H54 (cell line): ENCODE data around the gene TMEM184B.

ENCODE experiments used
- DNase-seq: peaks from one replicate; pipeline ENCODE4 v3.0.0; 2011; ENCODE audit warnings: low spot score, mixed read lengths; ENCODE audit not compliant: insufficient read length
- FAIRE-seq: peaks from 3 replicates; lab custom pipeline; 2011; peaks lifted over from hg19 to GRCh38; lab: Jason Lieb, UNC
- POLR2A ChIP-seq: IDR thresholded peaks from 2 replicates; pipeline ENCODE4 v1.6.1; 2011; ENCODE audit warnings: low read depth, mild to moderate bottlenecking, low read length

TMEM184B gene

GRCh38 chr22:38282397-38282796, 9.6 kb upstream of the TMEM184B start:
- no peak for FAIRE-seq
- no peak for DNase-seq
- TF ChIP-seq POLR2A, result no peak

- DNase-seq (no peak), FAIRE-seq (no peak)
- TF ChIP-seq POLR2A, result no peak
Measured at GRCh38 chr22:38276166-38276565, 3.4 kb upstream of the TMEM184B start.

DNA sequence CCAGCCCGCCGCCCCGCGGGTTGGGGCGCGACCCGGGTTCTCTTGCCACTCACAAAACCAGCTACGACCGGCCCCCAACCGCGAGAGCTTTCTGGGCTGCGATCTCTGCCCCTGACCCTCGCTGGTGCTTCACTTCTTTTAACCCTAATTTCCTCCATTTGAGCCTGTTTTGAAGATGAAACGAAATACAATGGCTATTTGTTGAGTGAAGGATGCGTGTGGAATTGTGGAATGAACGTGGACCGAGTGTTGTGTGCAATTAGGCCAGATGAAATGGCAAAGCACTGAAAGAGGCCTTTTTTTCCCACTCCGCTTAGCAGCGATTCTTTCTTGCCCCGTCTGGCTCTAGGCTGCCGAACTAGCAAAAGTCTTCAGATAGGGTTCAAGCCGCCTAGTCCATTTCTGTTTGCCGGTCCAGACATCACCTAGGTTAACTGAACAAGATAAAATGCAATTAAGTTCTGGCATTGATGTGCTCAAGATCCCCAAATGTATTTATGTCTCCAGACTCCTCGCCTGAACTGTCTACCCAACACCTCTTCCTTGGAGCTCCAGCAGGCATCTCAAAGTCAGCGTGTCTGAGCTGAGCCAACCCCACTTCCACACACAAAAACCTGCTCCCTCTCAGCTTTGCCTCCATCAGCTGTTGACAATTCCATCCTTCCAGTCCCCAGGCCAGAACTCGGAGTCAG, 471 bp upstream of the TMEM184B start:
- no peak for TF ChIP-seq POLR2A
- no peak for DNase-seq
- no peak for FAIRE-seq

DNA sequence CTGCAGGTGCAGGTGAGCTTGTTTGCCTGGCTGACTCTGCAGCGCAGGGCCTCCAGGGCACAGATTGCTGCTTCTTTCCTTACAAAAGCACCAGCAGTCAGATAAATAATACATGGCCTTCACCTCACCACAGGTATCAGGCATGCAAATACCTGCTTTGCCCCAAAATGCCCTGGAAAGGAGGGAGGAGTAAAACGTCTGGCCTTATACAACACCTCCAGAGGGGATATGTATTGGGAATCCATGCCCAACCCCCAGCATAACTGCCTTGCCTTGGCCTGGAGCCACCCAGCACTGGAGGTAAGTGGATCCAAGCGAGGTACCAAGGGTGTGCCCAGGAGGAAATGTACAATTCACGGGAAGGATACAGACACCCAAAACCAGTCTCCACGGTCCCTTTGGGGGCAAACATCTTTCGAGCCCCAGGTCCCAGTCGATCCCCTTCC, 860 bp downstream of the TMEM184B start:
- DNase-seq (no peak), FAIRE-seq (no peak)
- TF ChIP-seq POLR2A, result no peak

DNA sequence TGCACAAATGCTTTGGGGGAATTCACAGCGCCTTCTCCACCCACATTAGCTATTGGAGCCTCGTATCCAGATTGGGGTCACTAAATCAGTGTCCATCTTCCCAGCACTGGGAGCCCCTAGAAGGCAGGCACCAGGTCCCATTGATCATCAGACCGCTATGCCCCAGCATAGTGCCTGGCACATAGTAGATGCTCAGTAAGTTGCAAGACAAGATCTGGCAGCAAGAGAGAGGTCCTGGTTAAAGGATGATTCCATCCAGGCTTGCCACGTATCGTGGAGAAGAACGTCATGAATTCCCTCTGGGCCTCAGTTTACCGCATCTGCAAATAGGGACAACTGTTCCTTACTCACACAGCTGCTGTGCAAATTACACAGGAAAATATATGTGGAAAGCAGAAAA, 1.7 kb downstream of the TMEM184B start:
- TF ChIP-seq POLR2A, result no peak
- DNase-seq, result no peak
- FAIRE-seq, result no peak

DNA sequence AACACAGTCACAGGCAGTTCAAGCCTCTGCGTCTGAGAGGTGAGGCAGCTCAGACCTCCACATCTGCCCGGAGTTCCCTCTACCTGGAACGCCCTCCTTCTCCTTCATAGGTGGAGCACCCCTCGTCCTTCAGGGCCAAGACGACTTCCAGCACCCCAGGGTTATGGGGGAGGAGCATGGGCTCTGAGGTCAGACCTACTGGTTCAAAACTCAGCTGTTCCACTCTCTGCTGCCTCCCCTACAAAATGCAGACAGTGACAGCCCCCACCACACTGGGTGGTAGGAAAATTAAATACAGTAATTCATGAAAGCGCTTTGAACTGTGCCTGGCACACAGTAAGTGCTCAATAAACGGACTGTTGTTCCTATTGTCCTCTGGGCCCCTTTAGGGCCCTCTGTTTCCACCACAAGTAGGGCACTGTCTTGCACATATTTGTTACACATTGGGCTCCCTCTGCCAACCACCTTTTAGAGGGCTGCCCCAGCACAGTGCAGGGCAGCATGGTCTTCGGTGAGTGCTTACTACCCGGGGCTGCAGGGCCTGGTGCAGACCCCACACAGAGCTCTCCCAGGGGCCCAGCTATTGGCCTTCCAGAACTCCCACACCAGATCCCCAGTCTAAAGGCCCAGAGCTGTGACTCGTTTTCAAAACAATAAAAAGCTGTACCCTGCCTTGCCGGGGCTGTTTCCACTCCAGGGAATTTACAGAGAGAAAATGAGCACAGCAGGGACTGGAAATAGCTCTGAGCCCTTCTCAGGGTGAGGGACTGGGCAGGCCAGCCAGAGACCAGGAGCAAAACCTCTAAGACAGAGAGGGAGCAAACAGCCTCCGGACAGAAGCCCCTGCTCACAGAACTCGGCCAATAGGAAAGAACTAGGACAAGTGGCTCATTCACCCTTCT, 2.5 kb downstream of the TMEM184B start:
- TF ChIP-seq POLR2A, result no peak
- DNase-seq (no peak), FAIRE-seq (no peak)

DNA sequence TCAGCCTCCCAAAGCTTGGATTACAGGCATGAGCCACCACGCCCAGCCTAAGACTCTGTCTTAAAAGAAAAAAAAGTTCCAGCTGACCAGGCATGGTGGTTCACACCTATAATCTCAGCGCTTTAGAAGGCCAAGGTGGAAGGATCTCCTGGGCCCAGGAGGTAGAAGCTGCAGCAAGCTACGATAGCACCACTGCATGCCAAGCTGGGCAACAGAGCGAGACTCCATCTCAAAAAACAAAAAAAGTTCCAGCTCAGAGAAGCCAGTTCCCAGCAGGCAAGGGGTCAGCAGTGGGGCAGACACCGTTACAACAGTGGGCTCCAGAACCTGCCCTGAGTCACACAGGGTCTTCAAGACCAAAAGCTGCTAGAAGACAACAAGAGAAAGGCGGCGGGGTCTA, 3.3 kb downstream of the TMEM184B start:
- no peak for TF ChIP-seq POLR2A
- no peak for DNase-seq
- no peak for FAIRE-seq

- no peak for FAIRE-seq
- no peak for DNase-seq
Measured at GRCh38 chr22:38267086-38267485, 5.7 kb downstream of the TMEM184B start.

GRCh38 chr22:38266120-38266519, 6.7 kb downstream of the TMEM184B start:
- no peak for TF ChIP-seq POLR2A
- FAIRE-seq (no peak), DNase-seq (no peak)

More at GRCh38 chr22:38267086-38267485, 5.7 kb downstream of the TMEM184B start:
- TF ChIP-seq POLR2A, result no peak

GRCh38 chr22:38264322-38264843, 8.4 kb downstream of the TMEM184B start:
- TF ChIP-seq POLR2A, result no peak
- DNase-seq, result no peak
- FAIRE-seq, result no peak

DNA sequence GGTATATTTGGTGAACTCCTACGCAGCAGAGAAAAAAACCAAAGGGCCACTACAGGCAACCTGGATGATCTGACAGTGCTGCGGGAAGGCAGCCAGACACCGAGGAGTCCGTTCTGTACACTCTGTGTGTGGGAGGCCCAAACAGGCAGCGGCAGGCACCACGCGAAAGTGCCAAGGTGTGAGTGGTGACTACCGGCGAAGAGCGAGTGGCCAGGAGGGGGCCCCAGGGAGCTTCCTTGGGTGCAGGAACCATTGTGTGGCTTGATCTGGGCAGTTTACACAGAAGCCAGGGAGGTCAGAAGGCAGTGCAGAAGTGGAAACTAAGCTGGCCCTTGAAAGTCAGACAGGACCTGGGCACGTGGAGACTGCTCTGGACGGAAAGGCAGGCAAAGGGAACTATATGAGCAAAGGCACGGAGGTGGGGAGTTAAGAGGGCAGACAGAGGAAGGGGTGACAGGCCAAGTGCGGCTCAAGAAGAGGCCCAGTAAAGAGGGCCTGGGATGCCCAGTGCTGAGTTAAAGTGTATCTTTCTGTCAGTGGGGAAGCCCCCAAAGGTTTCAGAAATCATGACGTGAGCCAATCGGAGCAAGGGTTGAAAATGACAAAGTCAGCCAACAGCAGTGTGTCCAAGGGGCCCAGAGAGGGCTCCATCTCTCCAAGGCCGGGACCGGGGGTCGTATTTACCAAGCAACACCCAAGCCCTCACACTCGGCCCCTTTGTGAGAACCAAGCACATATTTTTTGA, 10.6 kb downstream of the TMEM184B start:
- no peak for FAIRE-seq
- DNase-seq, result peak; percentile 22

GRCh38 chr22:38260761-38261681, 11.8 kb downstream of the TMEM184B start:
- no peak for TF ChIP-seq POLR2A
- DNase-seq (no peak), FAIRE-seq (no peak)

More for the DNA sequence above, 10.6 kb downstream of the TMEM184B start:
- no peak for TF ChIP-seq POLR2A

DNA sequence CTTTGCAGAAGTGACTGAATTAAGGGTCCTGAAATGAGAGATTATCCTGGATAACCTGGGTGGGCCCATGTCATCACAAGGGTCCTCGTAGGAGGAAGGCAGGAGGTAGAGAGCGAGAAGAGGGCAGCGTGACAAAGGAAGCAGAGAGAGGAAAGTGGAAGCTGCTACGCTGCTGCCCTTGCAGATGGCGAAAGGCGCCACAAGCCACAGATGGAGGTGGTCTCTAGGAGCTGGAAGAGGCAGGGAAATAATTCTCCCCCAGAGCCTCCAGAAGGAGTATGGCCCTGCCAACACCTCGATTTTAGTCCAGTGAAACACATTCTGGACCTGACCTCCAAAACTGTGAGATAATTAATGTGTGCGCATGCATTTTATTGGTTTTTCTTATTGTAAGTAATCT, 13.4 kb downstream of the TMEM184B start:
- no peak for TF ChIP-seq POLR2A
- DNase-seq (no peak), FAIRE-seq (no peak)
